ENCODE data around the gene RBMS2. TPM values are rescaled to one million over a fixed set of nuclear protein-coding genes. Genes with fewer than 3 reads are reported as not detected.
"Not testable (repeated sequence)": the region's sequence is repeated elsewhere in the genome, so short reads cannot be mapped to it uniquely, and the experiment has no call there.

The RBMS2 gene
- total RNA-seq, 1 donor from 2014 or later = 10.2 TPM

- Mint-ChIP-seq H3K27ac (ENCODE audit: unreplicated experiment) (peak within 1 kb of the TSS; percentile 33), H3K4me3 (ENCODE audit: unreplicated experiment) (peak within 1 kb of the TSS; percentile 88), H3K4me1 (ENCODE audit: low read depth, unreplicated experiment) (peaks cover 4% of the 10 kb centered on the region), H3K27me3 (ENCODE audit: unreplicated experiment) (peaks cover 19% of the 10 kb centered on the region), H3K36me3 (ENCODE audit: unreplicated experiment) (peaks cover 9% of the 10 kb centered on the region), H3K9me3 (ENCODE audit: unreplicated experiment) (peaks cover 6% of the 10 kb centered on the region)
- no peak for TF ChIP-seq CTCF (IDR thresholded peaks at IDR 0.05; ENCODE audit: partially characterized antibody, unreplicated experiment)
- DNase-seq = peak; percentile 64
Observed at GRCh38 chr12:56488041-56488955, 33.3 kb upstream of the RBMS2 start, which contains the start of gene GLS2. GLS2 (minus strand) TSS chr12:56488161; CDS start chr12:56488118, 43 bp downstream.

- Mint-ChIP-seq H3K4me3 (ENCODE audit: unreplicated experiment) (no peak overlapping the region), H3K27me3 (ENCODE audit: unreplicated experiment) (peaks cover 19% of the 10 kb centered on the region), H3K27ac (ENCODE audit: unreplicated experiment) (no peak overlapping the region), H3K4me1 (ENCODE audit: low read depth, unreplicated experiment) (peaks cover 4% of the 10 kb centered on the region), H3K36me3 (ENCODE audit: unreplicated experiment) (peaks cover 9% of the 10 kb centered on the region), H3K9me3 (ENCODE audit: unreplicated experiment) (peaks cover 6% of the 10 kb centered on the region)
- DNase-seq = no peak
- TF ChIP-seq CTCF (IDR thresholded peaks at IDR 0.05; ENCODE audit: partially characterized antibody, unreplicated experiment) = no peak
Observed at GRCh38 chr12:56490360-56490759, 31.3 kb upstream of the RBMS2 start.

- not testable (repeated sequence) for H3K27ac Mint-ChIP-seq (ENCODE audit: unreplicated experiment); H3K4me3 Mint-ChIP-seq (ENCODE audit: unreplicated experiment); H3K9me3 Mint-ChIP-seq (ENCODE audit: unreplicated experiment); H3K36me3 Mint-ChIP-seq (ENCODE audit: unreplicated experiment); DNase-seq; H3K27me3 Mint-ChIP-seq (ENCODE audit: unreplicated experiment); H3K4me1 Mint-ChIP-seq (ENCODE audit: low read depth, unreplicated experiment)
Observed at GRCh38 chr12:56493409-56494105, 28.1 kb upstream of the RBMS2 start.

GRCh38 chr12:56494106-56494415, 27.6 kb upstream of the RBMS2 start:
- not testable (repeated sequence) for H3K4me3 Mint-ChIP-seq (ENCODE audit: unreplicated experiment); H3K27ac Mint-ChIP-seq (ENCODE audit: unreplicated experiment); H3K36me3 Mint-ChIP-seq (ENCODE audit: unreplicated experiment); DNase-seq; H3K27me3 Mint-ChIP-seq (ENCODE audit: unreplicated experiment); H3K9me3 Mint-ChIP-seq (ENCODE audit: unreplicated experiment); H3K4me1 Mint-ChIP-seq (ENCODE audit: low read depth, unreplicated experiment)

- H3K4me1 Mint-ChIP-seq (ENCODE audit: low read depth, unreplicated experiment); H3K36me3 Mint-ChIP-seq (ENCODE audit: unreplicated experiment); H3K27ac Mint-ChIP-seq (ENCODE audit: unreplicated experiment); H3K4me3 Mint-ChIP-seq (ENCODE audit: unreplicated experiment); H3K27me3 Mint-ChIP-seq (ENCODE audit: unreplicated experiment); H3K9me3 Mint-ChIP-seq (ENCODE audit: unreplicated experiment); DNase-seq: not testable (repeated sequence)
Observed at GRCh38 chr12:56494481-56494880, 27.1 kb upstream of the RBMS2 start.

- DNase-seq = peak; percentile 81
- TF ChIP-seq CTCF (IDR thresholded peaks at IDR 0.05; ENCODE audit: partially characterized antibody, unreplicated experiment) = peak; percentile 20
- not testable (repeated sequence) for H3K4me1 Mint-ChIP-seq (ENCODE audit: low read depth, unreplicated experiment); H3K36me3 Mint-ChIP-seq (ENCODE audit: unreplicated experiment); H3K4me3 Mint-ChIP-seq (ENCODE audit: unreplicated experiment); H3K27ac Mint-ChIP-seq (ENCODE audit: unreplicated experiment); H3K9me3 Mint-ChIP-seq (ENCODE audit: unreplicated experiment); H3K27me3 Mint-ChIP-seq (ENCODE audit: unreplicated experiment)
Observed at GRCh38 chr12:56496704-56497103, 24.9 kb upstream of the RBMS2 start.

- not testable (repeated sequence) for H3K27ac Mint-ChIP-seq (ENCODE audit: unreplicated experiment); H3K36me3 Mint-ChIP-seq (ENCODE audit: unreplicated experiment); H3K4me1 Mint-ChIP-seq (ENCODE audit: low read depth, unreplicated experiment); H3K27me3 Mint-ChIP-seq (ENCODE audit: unreplicated experiment); H3K9me3 Mint-ChIP-seq (ENCODE audit: unreplicated experiment); DNase-seq; H3K4me3 Mint-ChIP-seq (ENCODE audit: unreplicated experiment)
Observed at GRCh38 chr12:56498126-56498902, 23.3 kb upstream of the RBMS2 start.

GRCh38 chr12:56499452-56499851, 22.2 kb upstream of the RBMS2 start:
- not testable (repeated sequence) for H3K27me3 Mint-ChIP-seq (ENCODE audit: unreplicated experiment); DNase-seq; H3K27ac Mint-ChIP-seq (ENCODE audit: unreplicated experiment); H3K4me3 Mint-ChIP-seq (ENCODE audit: unreplicated experiment); H3K36me3 Mint-ChIP-seq (ENCODE audit: unreplicated experiment); H3K4me1 Mint-ChIP-seq (ENCODE audit: low read depth, unreplicated experiment); H3K9me3 Mint-ChIP-seq (ENCODE audit: unreplicated experiment)

- DNase-seq; H3K27me3 Mint-ChIP-seq (ENCODE audit: unreplicated experiment); H3K4me1 Mint-ChIP-seq (ENCODE audit: low read depth, unreplicated experiment); H3K36me3 Mint-ChIP-seq (ENCODE audit: unreplicated experiment); H3K4me3 Mint-ChIP-seq (ENCODE audit: unreplicated experiment); H3K27ac Mint-ChIP-seq (ENCODE audit: unreplicated experiment); H3K9me3 Mint-ChIP-seq (ENCODE audit: unreplicated experiment): not testable (repeated sequence)
Observed at GRCh38 chr12:56499879-56500278, 21.7 kb upstream of the RBMS2 start.

Measured in glutamatergic neuron (in vitro differentiated cells).